KOPT-K1 (cell line): Measurements from ENCODE around the gene CEBPE.
A peak's percentile ranks its signal among the peaks of the same experiment; 100 is the strongest.

Experiments
- H3K27ac ChIP-seq: fragments of 200-600 bp; sonication (generic); 2 replicates; pipeline ENCODE4 v1.5.1; 2016; ENCODE audit warnings: antibody characterized with exemption, mild to moderate bottlenecking, low read depth, low read length; ENCODE audit not compliant: poor library complexity, severe bottlenecking
- H3K36me3 ChIP-seq: fragments of 200-600 bp; sonication (generic); 2 replicates; pipeline ENCODE4 v1.5.1; 2017; ENCODE audit warnings: antibody characterized with exemption, mild to moderate bottlenecking, low read length, moderate library complexity; ENCODE audit not compliant: insufficient read depth
- H3K9me3 ChIP-seq: fragments of 200-600 bp; sonication (generic); 2 replicates; pipeline ENCODE4 v1.5.1; 2017; ENCODE audit warnings: antibody characterized with exemption, low read length, mild to moderate bottlenecking; ENCODE audit not compliant: insufficient read depth, poor library complexity, severe bottlenecking

Gene CEBPE

GRCh38 chr14:23093104-23093503 is 26.0 kb downstream of the CEBPE start:
- H3K9me3 ChIP-seq, result no peaks in the 10 kb centered on the region
- peaks cover 62% of the 10 kb centered on the region for H3K36me3 ChIP-seq
- H3K27ac ChIP-seq, result no peak overlapping the region

- H3K36me3 ChIP-seq, result peaks cover 71% of the 10 kb centered on the region
- no peaks in the 10 kb centered on the region for H3K9me3 ChIP-seq
- H3K27ac ChIP-seq, result no peak overlapping the region
These were observed 27.5 kb downstream of the CEBPE start for GRCh38 chr14:23091294-23092225.

GRCh38 chr14:23090254-23090636 is 28.8 kb downstream of the CEBPE start:
- H3K36me3 ChIP-seq, result peaks cover 84% of the 10 kb centered on the region
- H3K27ac ChIP-seq, result no peak overlapping the region
- H3K9me3 ChIP-seq, result no peaks in the 10 kb centered on the region

- H3K9me3 ChIP-seq, result no peaks in the 10 kb centered on the region
- H3K36me3 ChIP-seq, result peaks cover 90% of the 10 kb centered on the region
- H3K27ac ChIP-seq, result no peak overlapping the region
These were observed 29.4 kb downstream of the CEBPE start for GRCh38 chr14:23089498-23090253.

GRCh38 chr14:23086565-23086964 is 32.5 kb downstream of the CEBPE start:
- H3K27ac ChIP-seq, result no peak overlapping the region
- peaks cover 99% of the 10 kb centered on the region for H3K36me3 ChIP-seq
- H3K9me3 ChIP-seq, result no peaks in the 10 kb centered on the region

GRCh38 chr14:23085458-23085857 is 33.6 kb downstream of the CEBPE start:
- Histone ChIP-seq H3K36me3 (peaks cover 99% of the 10 kb centered on the region), H3K27ac (no peak overlapping the region), H3K9me3 (no peaks in the 10 kb centered on the region)

GRCh38 chr14:23080474-23080873 is 38.6 kb downstream of the CEBPE start:
- Histone ChIP-seq H3K27ac (no peak overlapping the region), H3K9me3 (no peaks in the 10 kb centered on the region), H3K36me3 (peaks cover 99% of the 10 kb centered on the region)

- Histone ChIP-seq H3K27ac (no peak overlapping the region), H3K9me3 (no peaks in the 10 kb centered on the region), H3K36me3 (peaks cover 99% of the 10 kb centered on the region)
These were observed 39.3 kb downstream of the CEBPE start for GRCh38 chr14:23079716-23080115.

GRCh38 chr14:23078692-23079116 is 40.4 kb downstream of the CEBPE start:
- no peak overlapping the region for H3K27ac ChIP-seq
- no peaks in the 10 kb centered on the region for H3K9me3 ChIP-seq
- H3K36me3 ChIP-seq, result peaks cover 98% of the 10 kb centered on the region

- no peaks in the 10 kb centered on the region for H3K9me3 ChIP-seq
- no peak overlapping the region for H3K27ac ChIP-seq
- peaks cover 96% of the 10 kb centered on the region for H3K36me3 ChIP-seq
These were observed 41.1 kb downstream of the CEBPE start for GRCh38 chr14:23077962-23078361.

GRCh38 chr14:23076785-23077408 is 42.2 kb downstream of the CEBPE start:
- Histone ChIP-seq H3K36me3 (peaks cover 96% of the 10 kb centered on the region), H3K27ac (no peak overlapping the region), H3K9me3 (no peaks in the 10 kb centered on the region)

GRCh38 chr14:23074906-23075305 is 44.1 kb downstream of the CEBPE start:
- Histone ChIP-seq H3K36me3 (peaks cover 79% of the 10 kb centered on the region), H3K9me3 (no peaks in the 10 kb centered on the region), H3K27ac (no peak overlapping the region)

GRCh38 chr14:23071921-23072539 is 47.0 kb downstream of the CEBPE start:
- Histone ChIP-seq H3K36me3 (peaks cover 79% of the 10 kb centered on the region), H3K9me3 (no peaks in the 10 kb centered on the region), H3K27ac (peak overlapping the region; percentile 86)

GRCh38 chr14:23071244-23071920 is 47.7 kb downstream of the CEBPE start:
- H3K9me3 ChIP-seq, result no peaks in the 10 kb centered on the region

More at GRCh38 chr14:23071244-23071920, 47.7 kb downstream of the CEBPE start:
- H3K36me3 ChIP-seq, result peaks cover 79% of the 10 kb centered on the region
- H3K27ac ChIP-seq, result peak overlapping the region; percentile 86
